ENCODE data around the gene STPG1.

The STPG1 gene

GRCh38 chr1:24369801-24370200, 43.8 kb downstream of the STPG1 start:
- no peak for DNase-seq

- DNase-seq, result no peak
Observed at GRCh38 chr1:24369199-24369598, 44.4 kb downstream of the STPG1 start.

DNA sequence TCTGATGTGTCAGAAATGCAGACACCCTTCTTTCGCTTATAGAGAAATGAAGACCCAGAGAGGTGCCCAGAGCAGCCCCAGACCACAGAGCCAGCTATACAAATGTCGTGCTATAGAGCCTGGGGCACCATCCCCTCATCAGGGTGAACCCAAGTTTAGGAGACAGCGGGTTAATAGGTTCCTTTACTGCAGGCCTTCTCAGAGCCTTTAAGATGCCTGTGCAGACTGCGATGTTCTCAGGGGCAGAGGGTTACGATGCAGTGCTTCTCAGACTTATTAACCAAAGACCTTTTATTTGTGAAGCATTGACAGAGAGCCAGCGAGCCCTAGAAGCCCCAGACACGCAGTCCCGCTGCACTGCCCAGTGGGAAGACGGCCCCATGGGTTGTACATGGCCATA, 46.9 kb downstream of the STPG1 start:
- no peak for DNase-seq

DNA sequence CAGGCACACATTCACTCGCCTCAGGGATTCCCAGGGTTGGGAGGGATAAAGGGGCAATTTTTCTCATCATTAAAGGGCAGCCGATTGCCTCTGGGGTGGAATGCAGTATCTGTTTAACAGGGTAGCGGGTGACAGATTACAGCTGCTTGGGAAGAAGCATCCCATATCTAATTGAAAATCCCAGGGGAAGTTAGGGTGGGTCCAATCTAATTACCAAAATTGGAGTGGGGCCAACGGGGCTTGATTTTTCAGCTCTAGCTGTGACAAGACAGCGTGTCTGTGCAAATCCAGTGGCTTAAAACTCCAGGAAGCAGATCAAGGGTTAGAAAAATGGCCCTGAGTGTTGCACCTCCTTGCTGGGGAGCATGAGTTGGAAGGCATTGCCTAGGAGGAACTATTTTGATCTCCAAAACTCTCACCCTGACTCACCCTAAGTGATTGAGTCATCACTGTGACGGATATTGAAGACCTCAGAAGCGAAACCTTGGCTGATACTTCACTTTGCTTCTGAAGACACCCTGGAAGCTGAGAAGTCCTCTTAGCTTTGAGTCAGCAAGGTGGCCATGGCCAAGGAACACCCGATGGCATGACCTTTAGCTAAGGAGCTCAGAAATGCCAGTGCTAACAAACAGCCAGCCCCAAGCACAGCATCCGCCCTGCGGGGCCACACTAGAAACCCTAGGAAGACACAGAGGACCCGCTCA, 48.5 kb downstream of the STPG1 start:
- DNase-seq, result no peak

- DNase-seq, result no peak
Observed at GRCh38 chr1:24364605-24364974, 49.0 kb downstream of the STPG1 start.

DNA sequence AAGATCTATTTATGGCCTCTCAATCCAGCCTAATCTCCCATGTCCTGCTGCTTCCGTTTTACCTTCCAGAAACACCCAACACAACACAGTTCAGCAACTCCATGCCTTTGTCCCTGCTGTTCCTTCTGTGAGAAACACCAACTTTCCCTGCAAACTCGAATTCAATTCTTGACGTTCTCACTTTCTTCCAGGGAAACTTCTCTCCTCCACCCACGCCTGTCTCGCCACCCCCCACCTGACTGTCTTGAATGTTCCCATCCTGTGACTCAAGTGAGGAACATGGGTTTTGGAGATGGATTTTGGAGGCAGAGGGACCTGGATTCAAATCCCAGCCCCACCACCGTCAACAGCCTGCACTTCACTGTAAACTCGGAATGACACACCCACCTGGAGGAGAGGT, 49.6 kb downstream of the STPG1 start:
- DNase-seq, result no peak

GRCh38 chr1:24362982-24363614, 50.5 kb downstream of the STPG1 start:
- no peak for DNase-seq

DNA sequence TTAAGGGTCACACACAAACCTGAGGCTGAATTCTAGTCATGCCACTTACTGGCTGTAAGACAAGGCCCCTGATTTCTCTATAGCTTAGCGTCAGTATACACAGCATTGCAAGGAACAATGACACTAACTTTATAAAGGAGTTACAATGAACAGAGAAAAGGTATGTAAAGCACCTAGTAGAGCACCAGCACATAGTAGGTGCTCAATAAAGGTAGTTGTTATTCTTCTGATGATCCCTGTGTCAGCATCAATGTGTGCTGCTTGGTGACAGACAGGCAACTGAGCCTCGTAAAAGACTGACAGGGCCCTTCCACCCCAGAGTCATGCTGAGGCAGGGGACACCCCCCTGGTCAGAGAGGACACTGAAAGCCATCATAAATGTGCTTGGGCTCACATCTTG, 51.2 kb downstream of the STPG1 start:
- no peak for DNase-seq

DNA sequence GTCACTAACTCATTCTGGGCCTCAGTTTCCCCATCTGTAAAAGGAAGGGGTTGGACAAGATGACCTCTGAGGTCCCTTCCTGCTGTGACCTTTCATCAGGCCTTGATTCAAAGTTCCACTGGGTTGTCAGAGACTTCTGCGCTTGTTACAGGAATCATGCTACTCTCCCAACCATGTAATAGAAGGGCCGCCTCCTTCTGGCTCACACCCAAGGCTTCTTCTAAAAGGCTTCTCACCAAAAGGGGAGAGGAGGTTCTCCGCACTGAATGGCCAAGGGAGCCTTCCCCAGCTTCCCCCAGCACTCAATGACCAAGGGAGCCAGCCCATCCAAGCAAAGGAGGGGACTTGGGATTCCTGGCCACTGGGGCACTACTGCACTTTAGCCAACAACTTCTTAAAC, 51.8 kb downstream of the STPG1 start:
- no peak for DNase-seq

DNA sequence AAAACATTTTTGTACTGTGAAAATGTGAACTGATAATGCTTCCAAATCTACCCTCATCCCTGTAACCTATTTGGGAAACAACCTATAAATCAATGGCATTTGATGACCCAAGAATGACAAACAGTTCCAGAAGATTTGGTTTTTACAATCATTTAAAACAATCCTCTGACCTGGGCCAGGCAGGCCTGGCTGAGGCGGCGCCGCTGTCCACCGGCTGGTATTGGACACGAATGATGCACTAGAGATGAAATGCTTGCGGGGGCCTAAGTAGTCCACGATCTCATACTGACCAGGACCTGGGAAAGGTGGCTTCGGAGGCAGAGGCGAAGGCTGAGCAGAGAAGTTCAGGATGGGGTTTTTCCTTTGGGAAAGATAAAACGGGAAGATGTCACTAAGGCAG, 52.9 kb downstream of the STPG1 start:
- DNase-seq, result no peak

- DNase-seq, result no peak
Observed at GRCh38 chr1:24357038-24357437, 56.5 kb downstream of the STPG1 start.

DNA sequence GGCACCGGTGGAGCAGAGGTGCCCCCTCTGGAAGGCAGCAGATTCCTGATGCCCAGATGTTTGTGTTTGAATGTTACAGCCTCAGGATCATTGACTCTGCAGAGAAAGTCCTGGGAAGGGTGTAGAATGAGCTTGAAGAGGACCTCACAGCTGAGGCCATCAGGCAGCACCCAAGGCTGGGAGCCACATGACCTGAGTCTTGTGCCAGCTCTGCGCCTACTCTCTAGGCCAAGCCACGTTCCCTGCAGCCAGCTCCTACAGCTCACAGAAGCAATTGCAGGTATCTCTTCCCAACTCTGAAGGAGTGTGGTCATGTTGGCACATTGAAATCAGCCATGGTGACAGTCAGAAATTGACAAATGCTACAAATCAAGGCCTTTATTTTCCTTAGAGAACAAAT, 58.1 kb downstream of the STPG1 start:
- no peak for DNase-seq

DNA sequence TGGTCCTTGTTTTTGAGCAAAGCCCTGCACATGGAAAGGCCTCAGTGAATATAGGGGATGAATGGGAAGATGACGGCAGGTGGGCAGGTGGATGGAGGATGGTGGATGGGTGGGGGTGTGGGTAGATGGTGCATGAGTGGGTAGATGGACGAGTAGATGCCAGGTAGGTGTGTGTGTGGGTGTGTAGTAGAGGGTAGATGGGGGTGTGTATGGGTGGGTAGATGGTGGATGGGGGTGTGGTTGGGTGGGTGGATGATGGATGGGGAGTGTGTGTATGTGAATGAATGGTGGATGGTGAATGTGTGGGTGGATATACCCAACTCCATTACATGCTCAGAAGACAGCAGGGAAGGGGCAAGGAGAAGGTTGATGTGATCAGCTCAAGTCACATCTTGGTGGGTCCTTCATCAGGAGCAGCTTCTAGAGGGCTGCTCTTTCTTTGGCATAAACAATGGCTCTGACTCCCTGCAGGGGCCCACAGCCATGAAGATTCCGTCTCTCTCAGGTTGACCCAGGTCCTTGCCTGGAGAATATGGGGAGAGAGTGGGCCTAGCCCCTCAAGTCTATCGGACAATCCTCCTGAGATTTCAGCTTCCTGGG, 60.2 kb downstream of the STPG1 start:
- no peak for DNase-seq

GRCh38 chr1:24351918-24352627, 61.5 kb downstream of the STPG1 start:
- no peak for DNase-seq

DNA sequence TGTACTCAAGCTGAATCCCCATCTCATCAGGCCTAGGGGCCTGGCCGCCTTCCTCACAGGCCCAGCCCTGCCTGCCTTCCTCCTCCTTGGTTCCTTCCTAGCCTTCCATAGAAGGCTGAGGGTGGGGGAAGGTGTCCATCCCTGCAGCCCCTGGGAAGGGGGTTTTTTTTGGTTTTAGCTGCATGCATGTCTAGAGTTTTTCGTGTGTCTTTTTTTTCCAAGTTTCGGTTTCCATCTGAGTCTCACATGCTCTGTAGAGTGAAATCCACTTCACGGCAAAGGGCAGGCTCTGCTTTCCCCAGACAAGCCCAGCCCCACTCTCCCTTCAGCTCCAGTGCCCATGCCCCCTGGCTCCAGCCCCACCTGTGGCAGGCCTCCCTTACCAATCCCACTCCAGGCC, 62.3 kb downstream of the STPG1 start:
- no peak for DNase-seq

- DNase-seq, result no peak
Observed at GRCh38 chr1:24349891-24350290, 63.7 kb downstream of the STPG1 start.

GRCh38 chr1:24348196-24348595, 65.4 kb downstream of the STPG1 start:
- no peak for DNase-seq

GRCh38 chr1:24347159-24347934, 66.2 kb downstream of the STPG1 start:
- DNase-seq, result no peak

DNA sequence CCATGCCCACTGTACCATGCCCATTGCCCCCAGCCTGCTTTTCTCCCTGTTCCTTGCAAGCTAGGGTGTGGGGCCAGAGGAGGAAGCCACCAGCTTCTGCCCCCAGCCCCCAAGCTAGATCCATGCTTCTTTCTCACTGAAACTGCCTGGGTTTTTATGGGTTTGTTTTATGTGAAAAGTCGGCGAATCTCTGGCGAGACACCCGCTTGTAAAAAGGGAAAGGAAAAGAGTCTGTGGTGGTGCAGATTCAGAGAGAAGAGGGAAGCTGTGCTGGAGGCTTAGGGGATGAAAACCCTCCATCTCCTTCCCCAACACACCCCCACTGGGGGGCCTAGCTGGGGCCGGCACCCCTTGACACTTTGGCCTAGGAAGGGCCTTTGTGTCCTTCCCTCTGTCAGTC, 68.2 kb downstream of the STPG1 start:
- DNase-seq, result no peak

GRCh38 chr1:24344090-24344742, 69.4 kb downstream of the STPG1 start:
- no peak for DNase-seq

DNA sequence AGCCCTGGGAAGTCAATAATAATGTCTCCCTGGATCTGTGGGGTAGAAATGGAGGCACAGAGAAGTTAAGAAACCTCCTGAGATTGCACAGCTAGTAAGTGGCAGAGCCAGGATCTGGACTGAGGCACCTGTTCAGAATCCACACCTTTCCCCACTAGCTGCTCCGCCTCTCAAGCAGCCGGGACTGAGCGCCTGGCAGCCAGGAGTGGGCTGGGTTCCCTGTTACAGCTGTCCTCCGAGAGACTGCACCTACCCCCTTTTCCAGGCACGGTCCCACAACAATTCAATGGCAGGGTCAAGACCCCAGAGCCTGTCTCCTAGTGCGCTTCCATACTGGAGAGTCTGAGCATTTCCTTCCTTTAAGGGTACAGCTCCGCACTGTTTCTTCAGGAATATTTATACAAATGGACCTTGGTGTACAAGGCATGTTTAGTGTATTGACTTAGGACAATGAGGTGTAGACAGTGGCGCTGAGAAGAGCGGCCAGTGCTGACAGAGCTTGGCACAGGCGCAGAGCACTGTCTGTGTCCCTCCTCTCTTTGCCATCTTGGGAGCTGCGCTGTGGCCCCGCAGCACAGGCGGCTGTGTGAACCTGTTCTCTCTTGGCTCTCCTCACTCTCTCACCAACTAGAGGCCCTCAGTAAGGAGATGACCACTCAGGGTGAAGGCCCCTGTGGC, 70.0 kb downstream of the STPG1 start:
- no peak for DNase-seq

DNA sequence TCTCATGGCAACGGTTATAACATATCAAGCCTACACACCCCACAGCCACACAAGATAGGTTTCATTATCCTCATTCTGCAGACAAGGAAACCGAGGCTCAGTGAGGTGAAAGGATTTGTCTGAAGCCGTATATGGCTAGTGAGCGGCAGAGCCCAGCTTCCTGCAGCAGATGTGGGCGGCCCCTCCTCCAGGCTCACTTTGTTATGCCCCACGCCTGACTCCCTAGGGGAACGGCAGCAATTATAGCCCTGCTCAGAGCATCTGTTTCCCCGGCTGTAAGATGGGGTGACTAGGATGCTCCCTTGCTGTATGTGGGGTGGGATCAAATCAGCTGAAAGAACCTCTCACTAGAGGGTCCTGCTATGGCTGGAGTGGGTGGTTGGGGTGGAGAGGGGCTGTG, 72.3 kb downstream of the STPG1 start:
- DNase-seq, result no peak
